Breast epithelium (tissue), 4 donors: Measurements from ENCODE around the gene BEST2. TPM values are rescaled to one million over a fixed set of nuclear protein-coding genes. Genes with fewer than 3 reads are reported as not detected.

Source experiments
- DNase-seq, 2 donors: peaks; one replicate each; pipeline ENCODE4 v3.0.0-alpha.2; 2019; ENCODE audit warnings: low spot score in 2 of 2
- H3K27ac ChIP-seq, 2 donors: fragments of 200-600 bp; sonication (generic) in 1 of 2; one replicate each; pipeline ENCODE4 v1.5.1; 2016 to 2019; ENCODE audit warnings: mild to moderate bottlenecking in 1 of 2
- H3K27me3 ChIP-seq, 2 donors: fragments of 200-600 bp; sonication (generic) in 1 of 2; one replicate each; pipeline versions ENCODE4 v1.5.1 to v1.6.0; 2017 to 2019; ENCODE audit warnings: control low read depth in 1 of 2, mild to moderate bottlenecking in 1 of 2
- H3K36me3 ChIP-seq: fragments of 200-600 bp; one replicate; pipeline ENCODE4 v1.5.1; 2019
- H3K4me1 ChIP-seq, 2 donors: fragments of 200-600 bp; sonication (generic); one replicate each; pipeline ENCODE4 v1.5.1; 2016 to 2019; ENCODE audit warnings: control low read depth in 1 of 2
- H3K4me3 ChIP-seq, 3 donors: fragments of 200-600 bp; sonication (generic); 1 replicate in 2 of 3; 2 replicates in 1 of 3; pipeline ENCODE4 v1.5.1; 2016 to 2019; ENCODE audit warnings: mild to moderate bottlenecking in 3 of 3, moderate library complexity in 2 of 3
- H3K9me3 ChIP-seq, 2 donors: fragments of 200-600 bp; sonication (generic) in 1 of 2; one replicate each; pipeline ENCODE4 v1.5.1; 2016 to 2019; ENCODE audit warnings: control low read depth in 1 of 2
- CTCF ChIP-seq, 3 donors: fragments of 450-650 bp; IDR thresholded peaks; one replicate each; pipeline ENCODE4 v1.5.1; 2016 to 2017; ENCODE audit warnings: antibody characterized with exemption in 3 of 3, mild to moderate bottlenecking in 3 of 3, moderate library complexity in 3 of 3
- POLR2A ChIP-seq: fragments of 450-650 bp; IDR thresholded peaks from one replicate; pipeline ENCODE4 v1.6.1; 2016; ENCODE audit warnings: antibody characterized with exemption, mild to moderate bottlenecking, moderate library complexity
- POLR2AphosphoS5 ChIP-seq, 3 donors: sonication (generic); formaldehyde crosslinking; IDR thresholded peaks; one replicate each; pipeline ENCODE4 v1.6.1; 2017; ENCODE audit warnings: antibody characterized with exemption in 3 of 3
- intact Hi-C: fragments of 100-400 bp; cut with DNase I; formaldehyde crosslinking; loops from one replicate; pipeline ENCODE4 v1.15.1; 2023; ENCODE audit warnings: low total_unique reads
- total RNA-seq, 3 donors: library from RNA; depleted of rRNA; stranded (reverse); fragments of >200 nt; gene quantifications; one replicate each; pipeline ENCODE4 v1.1.0, GENCODE V29; 2016

The BEST2 gene
- total RNA-seq, 3 donors from 2014 or later = not detected

DNA sequence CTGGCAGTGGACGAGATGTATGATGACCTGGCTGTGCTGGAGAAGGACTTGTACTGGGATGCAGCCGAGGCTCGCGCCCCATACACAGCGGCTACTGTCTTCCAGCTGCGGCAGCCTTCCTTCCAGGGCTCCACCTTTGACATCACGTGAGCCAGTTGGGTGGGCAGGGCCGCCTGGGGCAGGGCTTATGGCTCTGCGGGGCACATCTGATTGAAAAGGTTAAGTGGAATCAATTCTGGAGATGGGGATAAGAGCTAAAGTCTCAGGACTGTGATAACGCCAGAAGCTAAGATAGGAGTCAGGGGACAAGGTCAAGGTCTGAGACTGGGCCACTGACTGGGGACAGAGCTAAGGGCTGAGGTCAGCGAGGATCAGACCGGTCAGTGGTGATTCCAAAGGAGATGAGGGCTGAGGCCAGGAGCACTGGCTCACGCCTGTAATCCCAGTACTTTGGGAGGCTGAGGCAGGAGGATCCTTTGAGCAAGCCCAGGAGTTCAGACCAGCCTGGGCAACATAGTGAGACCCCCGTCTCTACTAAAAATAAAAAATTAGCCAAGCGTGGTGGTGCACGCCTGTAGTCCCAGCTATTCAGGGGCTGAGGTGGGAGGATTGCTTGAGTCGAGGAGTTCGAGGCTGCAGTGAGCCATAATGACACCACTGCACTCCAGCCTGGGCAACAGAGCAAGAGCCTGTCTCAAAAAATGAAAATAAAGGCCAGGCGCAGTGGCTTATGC is 4.7 kb downstream of the BEST2 start:
- Histone ChIP-seq H3K4me3 (no peak overlapping the region), H3K4me1 (no peaks in the 10 kb centered on the region), H3K27me3 (peaks cover 0 to 18% of the 10 kb centered on the region in 2 donors), H3K36me3 (no peaks in the 10 kb centered on the region), H3K9me3 (no peaks in the 10 kb centered on the region), H3K27ac (no peak overlapping the region)
- TF ChIP-seq CTCF (IDR thresholded peaks at IDR 0.05) (no peak), POLR2AphosphoS5 (IDR thresholded peaks at IDR 0.05) (no peak), POLR2A (no peak)
- no peak for DNase-seq
- intact Hi-C loops = no loop called here

DNA sequence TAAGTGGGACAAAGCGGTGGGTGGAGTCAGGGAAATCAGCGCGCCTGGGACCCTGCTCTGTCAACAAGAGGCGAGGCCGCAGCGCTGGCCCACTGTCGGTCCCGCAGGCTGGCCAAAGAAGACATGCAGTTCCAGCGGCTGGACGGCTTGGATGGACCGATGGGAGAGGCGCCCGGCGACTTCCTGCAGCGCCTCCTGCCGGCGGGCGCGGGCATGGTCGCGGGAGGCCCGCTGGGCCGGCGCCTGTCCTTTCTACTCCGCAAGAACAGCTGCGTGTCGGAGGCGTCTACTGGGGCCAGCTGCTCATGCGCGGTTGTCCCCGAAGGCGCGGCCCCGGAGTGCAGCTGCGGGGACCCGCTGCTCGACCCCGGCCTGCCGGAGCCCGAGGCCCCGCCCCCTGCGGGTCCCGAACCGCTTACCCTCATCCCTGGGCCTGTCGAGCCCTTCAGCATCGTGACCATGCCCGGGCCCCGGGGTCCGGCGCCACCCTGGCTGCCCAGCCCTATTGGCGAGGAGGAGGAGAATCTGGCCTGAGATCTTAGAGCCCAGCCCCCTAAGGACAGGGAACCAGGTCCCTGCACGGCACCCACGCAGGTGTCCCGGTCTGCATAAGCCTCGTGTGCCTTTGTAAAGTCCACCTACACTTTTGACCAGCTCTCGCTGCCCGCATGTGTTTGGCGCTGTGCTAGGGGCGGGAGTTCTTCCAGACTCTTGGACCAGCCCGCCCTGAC is 6.1 kb downstream of the BEST2 start:
- peak; percentile 67 to 88 (median 82) for TF ChIP-seq CTCF (IDR thresholded peaks at IDR 0.05)
- no peak for TF ChIP-seq POLR2AphosphoS5 (IDR thresholded peaks at IDR 0.05)
- peak in 1 of 2 donors; percentile 67 for DNase-seq
- H3K9me3 ChIP-seq = no peaks in the 10 kb centered on the region
- H3K27ac ChIP-seq = peak overlapping the region; percentile 8 to 25
- no peaks in the 10 kb centered on the region for H3K4me1 ChIP-seq
- intact Hi-C loops = no loop called here
- H3K27me3 ChIP-seq = peaks cover 0 to 8% of the 10 kb centered on the region in 2 donors
- H3K4me3 ChIP-seq = peak overlapping the region; percentile 27 to 63 (median 48)
- no peaks in the 10 kb centered on the region for H3K36me3 ChIP-seq

DNA sequence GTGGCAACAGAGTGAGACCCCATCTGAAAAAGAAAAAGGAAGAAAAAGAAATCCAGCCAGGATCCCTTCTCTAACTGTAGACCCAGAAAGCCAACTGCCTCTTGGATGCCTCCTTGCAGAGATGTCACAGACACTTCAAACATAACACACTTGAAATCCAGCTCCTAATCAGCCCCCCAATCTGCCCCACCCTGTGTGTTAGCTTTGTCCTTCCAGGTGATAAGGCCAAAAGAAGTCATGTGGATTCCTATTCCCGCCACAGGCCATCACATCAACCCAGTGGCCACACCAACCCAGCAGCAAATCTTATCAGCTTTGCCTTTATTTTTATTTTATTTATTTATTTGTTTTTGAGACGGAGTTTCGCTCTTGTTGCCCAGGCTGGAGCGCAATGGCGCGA is 8.1 kb downstream of the BEST2 start:
- intact Hi-C loops = loop anchor here (10.0 kb wide), 1 partner anchor 85 kb away; no protein-coding TSS in a partner anchor
- TF ChIP-seq CTCF (IDR thresholded peaks at IDR 0.05) (no peak), POLR2A (no peak), POLR2AphosphoS5 (IDR thresholded peaks at IDR 0.05) (no peak)
- Histone ChIP-seq H3K4me1 (no peaks in the 10 kb centered on the region), H3K9me3 (no peaks in the 10 kb centered on the region), H3K36me3 (no peaks in the 10 kb centered on the region), H3K27me3 (no peaks in the 10 kb centered on the region), H3K27ac (no peak overlapping the region), H3K4me3 (no peak overlapping the region)
- DNase-seq = no peak

DNA sequence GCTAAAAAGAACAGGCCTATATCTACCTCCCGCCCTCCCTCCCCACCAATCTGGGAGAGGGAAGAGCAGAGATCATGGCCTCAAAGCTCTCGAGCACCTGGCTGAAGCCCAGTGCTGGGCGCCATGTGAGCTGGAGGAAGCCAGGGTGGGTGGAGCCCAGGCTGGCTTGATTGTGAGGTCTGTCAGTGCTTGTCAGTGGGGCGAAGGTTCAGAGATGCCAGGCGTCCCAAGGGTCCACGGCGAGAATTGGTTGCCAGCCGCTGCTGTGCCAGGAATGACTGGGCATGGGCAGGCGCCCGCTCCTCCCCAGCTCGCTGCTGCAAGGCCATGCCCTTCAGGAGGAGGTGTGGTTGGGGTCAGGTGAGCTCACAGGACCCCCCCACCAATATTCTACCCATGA is 11.5 kb downstream of the BEST2 start:
- no peak for TF ChIP-seq POLR2AphosphoS5 (IDR thresholded peaks at IDR 0.05)
- TF ChIP-seq POLR2A = no peak
- TF ChIP-seq CTCF (IDR thresholded peaks at IDR 0.05) = no peak
- Histone ChIP-seq H3K4me1 (no peaks in the 10 kb centered on the region), H3K9me3 (no peaks in the 10 kb centered on the region), H3K36me3 (no peaks in the 10 kb centered on the region), H3K27ac (no peak overlapping the region), H3K27me3 (no peaks in the 10 kb centered on the region), H3K4me3 (no peak overlapping the region)
- no peak for DNase-seq
- intact Hi-C loops = loop anchor here (10.0 kb wide), 1 partner anchor 82 kb away; no protein-coding TSS in a partner anchor

- Histone ChIP-seq H3K9me3 (no peaks in the 10 kb centered on the region), H3K4me3 (no peak overlapping the region), H3K27ac (no peak overlapping the region), H3K27me3 (no peaks in the 10 kb centered on the region), H3K4me1 (no peaks in the 10 kb centered on the region), H3K36me3 (no peaks in the 10 kb centered on the region)
- TF ChIP-seq POLR2AphosphoS5 (IDR thresholded peaks at IDR 0.05) (no peak), CTCF (IDR thresholded peaks at IDR 0.05) (no peak), POLR2A (no peak)
- intact Hi-C loops = loop anchor here (5.0 to 10.0 kb wide), 2 partner anchors 43 to 80 kb away; partner anchors contain the start of gene RNASEH2A
- DNase-seq = no peak
Measured at GRCh38 chr19:12764698-12765097, 13.1 kb downstream of the BEST2 start.
